ENCODE data around the gene FIBIN.

FIBIN gene

DNA sequence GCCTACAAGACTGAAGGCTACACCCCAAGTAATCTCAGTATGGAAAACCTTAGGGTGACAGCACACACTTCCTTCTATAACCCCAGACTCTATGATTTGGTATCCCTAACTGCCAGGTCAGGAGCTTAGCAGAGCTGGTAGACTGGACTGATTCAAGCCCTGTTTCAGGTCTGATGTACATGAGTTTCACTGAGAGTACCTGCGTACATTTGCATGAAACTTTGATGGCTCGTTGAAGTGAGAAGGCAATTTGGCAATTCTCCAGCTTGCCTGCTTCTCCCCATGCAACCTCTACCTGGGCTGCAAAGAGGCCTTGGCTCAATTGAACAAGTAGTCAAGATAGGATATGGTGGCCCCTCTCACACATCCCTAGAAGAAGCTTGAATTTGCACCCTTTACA lies 10.2 kb downstream of the FIBIN start:
- Histone ChIP-seq H3K79me2 (ENCODE audit: control insufficient read depth, low read length) (no peaks in the 10 kb centered on the region), H3K36me3 (ENCODE audit: control insufficient read depth, low read length) (no peaks in the 10 kb centered on the region), H3K4me2 (ENCODE audit: low read length) (no peak overlapping the region), H3K27ac (ENCODE audit: low read depth, low read length) (no peak overlapping the region), H3F3A (ENCODE audit: control insufficient read depth, insufficient read depth) (no peaks in the 10 kb centered on the region), H3K9me3 (ENCODE audit: control insufficient read depth, insufficient read depth, low read length) (no peaks in the 10 kb centered on the region), H3K4me1 (ENCODE audit: control insufficient read depth, low read length) (no peaks in the 10 kb centered on the region), H3K9me2 (replicated peaks; ENCODE audit: control insufficient read depth, low read length) (no peaks in the 10 kb centered on the region), H3K4me3 (ENCODE audit: low read length) (no peak overlapping the region), H3K27me3 (ENCODE audit: control insufficient read depth, low read length) (no peaks in the 10 kb centered on the region), H4K20me1 (ENCODE audit: control insufficient read depth, insufficient read depth, low read depth, low read length) (no peaks in the 10 kb centered on the region)
- no peak for TF ChIP-seq EZH2phosphoT487 (IDR thresholded peaks at IDR 0.05; ENCODE audit: borderline replicate concordance, low read length)
- TF ChIP-seq, protein P1, sequence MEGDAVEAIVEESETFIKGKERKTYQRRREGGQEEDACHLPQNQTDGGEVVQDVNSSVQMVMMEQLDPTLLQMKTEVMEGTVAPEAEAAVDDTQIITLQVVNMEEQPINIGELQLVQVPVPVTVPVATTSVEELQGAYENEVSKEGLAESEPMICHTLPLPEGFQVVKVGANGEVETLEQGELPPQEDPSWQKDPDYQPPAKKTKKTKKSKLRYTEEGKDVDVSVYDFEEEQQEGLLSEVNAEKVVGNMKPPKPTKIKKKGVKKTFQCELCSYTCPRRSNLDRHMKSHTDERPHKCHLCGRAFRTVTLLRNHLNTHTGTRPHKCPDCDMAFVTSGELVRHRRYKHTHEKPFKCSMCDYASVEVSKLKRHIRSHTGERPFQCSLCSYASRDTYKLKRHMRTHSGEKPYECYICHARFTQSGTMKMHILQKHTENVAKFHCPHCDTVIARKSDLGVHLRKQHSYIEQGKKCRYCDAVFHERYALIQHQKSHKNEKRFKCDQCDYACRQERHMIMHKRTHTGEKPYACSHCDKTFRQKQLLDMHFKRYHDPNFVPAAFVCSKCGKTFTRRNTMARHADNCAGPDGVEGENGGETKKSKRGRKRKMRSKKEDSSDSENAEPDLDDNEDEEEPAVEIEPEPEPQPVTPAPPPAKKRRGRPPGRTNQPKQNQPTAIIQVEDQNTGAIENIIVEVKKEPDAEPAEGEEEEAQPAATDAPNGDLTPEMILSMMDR (IDR thresholded peaks at IDR 0.05; ENCODE audit: low read depth, low read length, poor library complexity, severe bottlenecking): no peak

DNA sequence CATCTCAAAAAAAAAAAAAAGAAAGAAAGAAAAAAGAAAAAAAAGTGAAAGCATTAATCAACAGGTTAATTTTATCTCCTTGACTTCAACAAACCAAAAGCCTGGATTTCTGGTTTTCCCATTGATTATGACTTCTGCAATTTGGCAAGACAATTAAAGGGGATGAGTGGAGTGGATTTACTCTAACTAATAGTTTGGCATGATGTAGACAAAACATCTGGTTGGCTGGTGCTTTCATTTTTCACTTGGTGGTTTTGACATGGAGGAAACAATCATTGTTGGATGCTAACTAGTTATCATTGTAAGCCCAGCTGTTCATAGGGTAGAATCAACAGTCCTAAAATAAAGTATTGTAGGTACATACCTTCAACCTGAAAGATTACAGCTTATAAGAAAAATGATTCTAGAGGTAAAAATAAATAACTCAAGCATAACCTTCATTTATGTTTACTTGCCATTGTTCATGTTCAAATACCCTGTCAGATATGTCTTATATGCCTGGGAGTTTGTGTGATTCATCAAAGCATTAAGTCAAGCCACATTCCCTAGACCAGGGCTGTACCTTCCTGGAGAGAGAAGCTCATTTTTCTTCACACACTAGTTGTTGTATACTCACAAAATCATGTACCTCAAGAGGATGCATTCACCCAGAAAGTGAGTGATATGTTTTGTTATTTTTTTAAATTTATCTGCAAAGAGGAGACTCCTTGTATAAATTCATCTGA lies 15.1 kb downstream of the FIBIN start:
- TF ChIP-seq, protein P1 (IDR thresholded peaks at IDR 0.05; ENCODE audit: low read depth, low read length, poor library complexity, severe bottlenecking): no peak
- TF ChIP-seq EZH2phosphoT487 (IDR thresholded peaks at IDR 0.05; ENCODE audit: borderline replicate concordance, low read length): no peak

DNA sequence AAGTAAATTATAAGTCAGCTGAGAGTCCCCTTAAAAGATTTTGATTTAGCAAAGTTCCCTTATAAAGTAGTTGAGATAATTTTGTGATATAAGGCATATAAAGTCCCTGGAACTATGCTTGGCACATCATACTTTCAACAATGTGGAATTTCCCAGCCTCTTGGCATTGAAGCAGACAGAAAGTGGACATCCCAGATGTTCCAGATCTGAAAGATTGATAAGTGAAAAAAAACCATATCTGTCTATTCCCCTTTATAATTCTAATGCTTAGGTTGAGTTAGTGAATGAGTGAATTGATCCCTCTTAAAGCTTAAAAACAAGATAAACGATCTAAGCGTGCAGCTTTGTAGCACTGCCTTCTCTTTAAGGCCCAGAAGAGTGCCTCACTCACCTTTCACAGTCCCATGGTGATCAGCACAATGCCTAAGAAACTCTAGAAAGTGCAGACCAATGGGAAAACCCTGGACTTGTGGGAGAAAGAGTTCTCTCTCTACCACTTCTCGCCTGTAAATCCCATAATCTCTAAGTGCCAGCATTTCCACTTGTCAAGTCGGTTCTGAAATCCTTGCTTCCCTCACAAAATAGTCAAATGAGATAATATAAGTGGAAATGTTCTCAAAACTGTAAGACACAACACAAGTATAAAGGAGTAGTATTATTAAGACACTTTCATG lies 17.8 kb downstream of the FIBIN start:
- Histone ChIP-seq H3K4me2 (ENCODE audit: low read length) (no peak overlapping the region), H3K79me2 (ENCODE audit: control insufficient read depth, low read length) (no peaks in the 10 kb centered on the region), H3K27me3 (ENCODE audit: control insufficient read depth, low read length) (no peaks in the 10 kb centered on the region), H3F3A (ENCODE audit: control insufficient read depth, insufficient read depth) (no peaks in the 10 kb centered on the region), H3K9me3 (ENCODE audit: control insufficient read depth, insufficient read depth, low read length) (no peaks in the 10 kb centered on the region), H3K4me3 (ENCODE audit: low read length) (no peak overlapping the region), H3K36me3 (ENCODE audit: control insufficient read depth, low read length) (no peaks in the 10 kb centered on the region), H3K4me1 (ENCODE audit: control insufficient read depth, low read length) (no peaks in the 10 kb centered on the region), H3K9me2 (replicated peaks; ENCODE audit: control insufficient read depth, low read length) (no peaks in the 10 kb centered on the region), H3K27ac (ENCODE audit: low read depth, low read length) (no peak overlapping the region), H4K20me1 (ENCODE audit: control insufficient read depth, insufficient read depth, low read depth, low read length) (no peaks in the 10 kb centered on the region)
- TF ChIP-seq, protein P1 (IDR thresholded peaks at IDR 0.05; ENCODE audit: low read depth, low read length, poor library complexity, severe bottlenecking): no peak

More for the DNA sequence above, 15.1 kb downstream of the FIBIN start:
- no peaks in the 10 kb centered on the region for H4K20me1 ChIP-seq (ENCODE audit: control insufficient read depth, insufficient read depth, low read depth, low read length)
- H3K36me3 ChIP-seq (ENCODE audit: control insufficient read depth, low read length): no peaks in the 10 kb centered on the region
- no peak overlapping the region for H3K4me2 ChIP-seq (ENCODE audit: low read length)
- no peaks in the 10 kb centered on the region for H3K79me2 ChIP-seq (ENCODE audit: control insufficient read depth, low read length)
- no peak overlapping the region for H3K27ac ChIP-seq (ENCODE audit: low read depth, low read length)
- no peak overlapping the region for H3K4me3 ChIP-seq (ENCODE audit: low read length)
- no peaks in the 10 kb centered on the region for H3K9me2 ChIP-seq (replicated peaks; ENCODE audit: control insufficient read depth, low read length)
- H3F3A ChIP-seq (ENCODE audit: control insufficient read depth, insufficient read depth): no peaks in the 10 kb centered on the region
- H3K9me3 ChIP-seq (ENCODE audit: control insufficient read depth, insufficient read depth, low read length): no peaks in the 10 kb centered on the region
- H3K4me1 ChIP-seq (ENCODE audit: control insufficient read depth, low read length): no peaks in the 10 kb centered on the region
- H3K27me3 ChIP-seq (ENCODE audit: control insufficient read depth, low read length): no peaks in the 10 kb centered on the region

Measured in DOHH2 (cell line).